Fibroblast of lung (primary cell): ENCODE measurements around the gene C6orf132. TPM values are rescaled to one million over a fixed set of nuclear protein-coding genes. Genes with fewer than 3 reads are reported as not detected.

ENCODE experiments used
- DNase-seq, 2 donors: peaks; one replicate each; pipeline versions ENCODE4 v3.0.0 to v3.0.0-alpha.2; 2010; ENCODE audit warnings: low read depth in 2 of 2
- H2AFZ ChIP-seq: 2 replicates; pipeline ENCODE4 v1.5.1; 2012; ENCODE audit warnings: low read length, control low read depth, inconsistent platforms
- H3K27ac ChIP-seq: 2 replicates; pipeline ENCODE4 v1.5.1; 2011; ENCODE audit warnings: low read length, control low read depth; ENCODE audit not compliant: insufficient read depth
- H3K27me3 ChIP-seq: 2 replicates; pipeline ENCODE4 v1.5.1; 2011; ENCODE audit warnings: mild to moderate bottlenecking, low read length; ENCODE audit not compliant: control insufficient read depth, insufficient read depth
- H3K36me3 ChIP-seq: 2 replicates; pipeline ENCODE4 v1.5.1; 2011; ENCODE audit warnings: low read length; ENCODE audit not compliant: control insufficient read depth, insufficient read depth
- H3K4me1 ChIP-seq: 2 replicates; pipeline ENCODE4 v1.5.1; 2011; ENCODE audit warnings: low read length; ENCODE audit not compliant: control insufficient read depth, insufficient read depth; ENCODE audit errors: extremely low read depth
- H3K4me2 ChIP-seq: 2 replicates; pipeline ENCODE4 v1.5.1; 2011; ENCODE audit warnings: low read length, control low read depth; ENCODE audit not compliant: insufficient read depth; ENCODE audit errors: extremely low read depth
- H3K4me3 ChIP-seq, 4 experiments: fragments of 200-600 bp in 1 of 4; sonication (generic) in 1 of 4; replicated peaks in 1 of 4; 2 replicates each; pipeline ENCODE4 v1.5.1; 2011 to 2016; ENCODE audit warnings: low read length in 4 of 4, low read depth in 3 of 4, mild to moderate bottlenecking in 3 of 4, control low read depth in 2 of 4, inconsistent platforms in 1 of 4, mixed read lengths in 1 of 4; ENCODE audit not compliant: insufficient read depth in 1 of 4; ENCODE audit errors: control extremely low read depth in 1 of 4
- H3K79me2 ChIP-seq: 2 replicates; pipeline ENCODE4 v1.5.1; 2012; ENCODE audit warnings: mild to moderate bottlenecking, low read length, inconsistent platforms; ENCODE audit not compliant: control insufficient read depth, insufficient read depth
- H3K9ac ChIP-seq: 2 replicates; pipeline ENCODE4 v1.5.1; 2011; ENCODE audit warnings: mild to moderate bottlenecking, low read length, control low read depth; ENCODE audit not compliant: insufficient read depth
- H3K9me3 ChIP-seq: 2 replicates; pipeline ENCODE4 v1.5.1; 2012; ENCODE audit warnings: low read depth, low read length; ENCODE audit not compliant: control insufficient read depth, insufficient read depth
- H4K20me1 ChIP-seq: 2 replicates; pipeline ENCODE4 v1.5.1; 2011; ENCODE audit warnings: low read length; ENCODE audit not compliant: control insufficient read depth, insufficient read depth; ENCODE audit errors: extremely low read depth
- EZH2 ChIP-seq: IDR thresholded peaks from 2 replicates; pipeline ENCODE4 v1.5.1; 2012; ENCODE audit warnings: low read length, control low read depth, mild to moderate bottlenecking; ENCODE audit errors: missing control alignments
- polyA plus RNA-seq, 2 donors: library from polyadenylated mRNA; depleted of rRNA in 1 of 2; stranded (reverse) in 1 of 2; unstranded in 1 of 2; fragments of >200 nt; gene quantifications; 2 replicates each; pipeline ENCODE4 v1.2.1, GENCODE V29; 2011 to 2012; ENCODE audit warnings: missing spikeins in 1 of 2
- total RNA-seq: library from RNA; depleted of rRNA; stranded (reverse); fragments of >200 nt; gene quantifications from 2 replicates; pipeline ENCODE4 v1.2.1, GENCODE V29; 2014
- TF ChIP-seq, protein P1 (sequence below), 2 donors: IDR thresholded peaks in 1 of 2; conservative IDR thresholded peaks in 1 of 2; 1 replicate in 1 of 2; 2 replicates in 1 of 2; pipeline ENCODE4 v1.5.1; 2011 to 2012; ENCODE audit warnings: low read length in 2 of 2, control low read depth in 1 of 2, inconsistent platforms in 1 of 2, low read depth in 1 of 2, mild to moderate bottlenecking in 1 of 2

Gene C6orf132
- total and polyA plus RNA-seq, 2 donors (not counting 1 experiment from before 2014, with no cell fraction given): 0.87 to 1.2 TPM

DNA sequence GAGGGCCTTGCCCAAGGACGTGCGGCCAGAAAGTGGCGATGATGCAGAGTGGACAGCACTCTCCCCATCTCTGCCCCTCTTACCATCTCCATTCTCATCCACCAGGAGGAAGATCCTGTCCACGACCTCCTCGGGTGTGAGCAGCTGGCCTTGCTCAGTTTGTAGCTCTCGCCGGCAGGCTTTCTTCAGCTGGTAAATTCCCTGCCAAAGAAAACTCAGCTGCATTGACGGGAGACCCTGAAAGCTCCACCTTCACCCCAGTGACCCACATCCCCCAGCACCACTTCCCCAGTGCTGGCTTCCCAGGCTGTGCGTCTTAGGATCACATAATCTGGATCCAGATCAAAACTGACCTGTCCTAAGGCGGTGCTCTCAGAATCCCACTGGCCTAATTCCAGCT, 43.2 kb upstream of the C6orf132 start:
- no peak overlapping the region for H3K9ac ChIP-seq
- H3K9me3 ChIP-seq: no peaks in the 10 kb centered on the region
- no peaks in the 10 kb centered on the region for H3K36me3 ChIP-seq
- H3K4me3 ChIP-seq: no peak overlapping the region
- no peaks in the 10 kb centered on the region for H4K20me1 ChIP-seq
- H3K79me2 ChIP-seq: no peaks in the 10 kb centered on the region
- H2AFZ ChIP-seq: no peak overlapping the region
- TF ChIP-seq EZH2: no peak
- TF ChIP-seq, protein P1, sequence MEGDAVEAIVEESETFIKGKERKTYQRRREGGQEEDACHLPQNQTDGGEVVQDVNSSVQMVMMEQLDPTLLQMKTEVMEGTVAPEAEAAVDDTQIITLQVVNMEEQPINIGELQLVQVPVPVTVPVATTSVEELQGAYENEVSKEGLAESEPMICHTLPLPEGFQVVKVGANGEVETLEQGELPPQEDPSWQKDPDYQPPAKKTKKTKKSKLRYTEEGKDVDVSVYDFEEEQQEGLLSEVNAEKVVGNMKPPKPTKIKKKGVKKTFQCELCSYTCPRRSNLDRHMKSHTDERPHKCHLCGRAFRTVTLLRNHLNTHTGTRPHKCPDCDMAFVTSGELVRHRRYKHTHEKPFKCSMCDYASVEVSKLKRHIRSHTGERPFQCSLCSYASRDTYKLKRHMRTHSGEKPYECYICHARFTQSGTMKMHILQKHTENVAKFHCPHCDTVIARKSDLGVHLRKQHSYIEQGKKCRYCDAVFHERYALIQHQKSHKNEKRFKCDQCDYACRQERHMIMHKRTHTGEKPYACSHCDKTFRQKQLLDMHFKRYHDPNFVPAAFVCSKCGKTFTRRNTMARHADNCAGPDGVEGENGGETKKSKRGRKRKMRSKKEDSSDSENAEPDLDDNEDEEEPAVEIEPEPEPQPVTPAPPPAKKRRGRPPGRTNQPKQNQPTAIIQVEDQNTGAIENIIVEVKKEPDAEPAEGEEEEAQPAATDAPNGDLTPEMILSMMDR (conservative IDR thresholded peaks at IDR 0.05 in 1 of 2, IDR thresholded peaks at IDR 0.05 in 1 of 2; ENCODE audit: low read depth in 1 of 2, low read length in 2 of 2): no peak
- H3K4me2 ChIP-seq: no peak overlapping the region
- peaks cover 2% of the 10 kb centered on the region for H3K27me3 ChIP-seq
- peak in 1 of 2 donors; percentile 82 for DNase-seq
- H3K4me1 ChIP-seq: peaks cover 1% of the 10 kb centered on the region
- H3K27ac ChIP-seq: no peak overlapping the region

DNA sequence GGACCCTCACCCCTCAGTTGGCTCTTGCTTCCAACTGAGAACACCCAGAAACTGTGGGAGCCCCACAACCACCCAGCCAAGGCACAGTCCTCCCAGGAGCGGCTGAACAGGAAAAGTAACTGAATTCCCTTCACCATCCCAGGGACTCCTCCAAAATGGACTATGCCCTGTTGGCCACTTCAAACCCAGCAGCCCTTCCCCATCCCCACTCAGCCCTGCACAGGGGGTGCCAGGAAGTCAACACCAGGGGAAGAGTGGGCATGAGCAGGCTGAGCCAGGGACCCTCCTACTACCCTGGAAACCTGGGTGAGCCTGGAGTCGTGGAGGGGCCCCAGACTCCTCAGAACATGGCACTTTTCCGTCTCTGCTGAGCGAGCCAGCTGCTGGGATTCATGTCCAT, 42.1 kb upstream of the C6orf132 start:
- no peaks in the 10 kb centered on the region for H3K4me1 ChIP-seq

DNA sequence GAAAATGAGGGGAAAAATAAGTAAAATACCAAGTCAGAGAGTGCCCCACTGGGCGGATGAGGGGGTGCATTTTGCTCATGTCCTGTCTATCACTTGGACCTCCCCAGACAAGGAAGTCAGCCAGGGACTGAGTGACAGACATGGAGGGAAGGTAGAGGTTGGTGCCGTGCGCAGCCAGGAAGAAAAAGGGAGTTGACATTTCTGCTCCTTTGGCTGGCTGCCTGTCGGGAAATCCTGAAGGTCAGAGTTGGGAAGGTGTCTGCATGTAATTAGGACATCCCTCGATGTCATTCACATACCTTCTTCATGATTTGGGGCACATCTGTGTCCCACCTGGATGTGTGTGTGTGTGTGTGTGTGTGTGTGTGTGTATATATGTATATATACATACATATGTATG, 39.7 kb upstream of the C6orf132 start:
- Histone ChIP-seq H4K20me1 (no peaks in the 10 kb centered on the region), H3K27ac (no peak overlapping the region), H3K4me1 (no peaks in the 10 kb centered on the region), H3K4me2 (no peak overlapping the region), H3K9me3 (no peaks in the 10 kb centered on the region), H3K9ac (no peak overlapping the region), H3K36me3 (no peaks in the 10 kb centered on the region), H3K27me3 (peaks cover 2% of the 10 kb centered on the region), H3K4me3 (no peak overlapping the region), H2AFZ (no peak overlapping the region), H3K79me2 (no peaks in the 10 kb centered on the region)
- no peak for TF ChIP-seq EZH2
- TF ChIP-seq, protein P1 (conservative IDR thresholded peaks at IDR 0.05 in 1 of 2, IDR thresholded peaks at IDR 0.05 in 1 of 2; ENCODE audit: low read depth in 1 of 2, low read length in 2 of 2): no peak
- DNase-seq: no peak

More for the DNA sequence above, 42.1 kb upstream of the C6orf132 start:
- H3K4me2 ChIP-seq: no peak overlapping the region
- H3K27ac ChIP-seq: no peak overlapping the region
- TF ChIP-seq, protein P1 (conservative IDR thresholded peaks at IDR 0.05 in 1 of 2, IDR thresholded peaks at IDR 0.05 in 1 of 2; ENCODE audit: low read depth in 1 of 2, low read length in 2 of 2): no peak
- TF ChIP-seq EZH2: no peak
- no peak for DNase-seq
- H3K4me3 ChIP-seq: no peak overlapping the region
- H3K36me3 ChIP-seq: no peaks in the 10 kb centered on the region
- no peaks in the 10 kb centered on the region for H3K9me3 ChIP-seq
- H2AFZ ChIP-seq: no peak overlapping the region
- H3K79me2 ChIP-seq: no peaks in the 10 kb centered on the region
- H3K27me3 ChIP-seq: peaks cover 2% of the 10 kb centered on the region
- H4K20me1 ChIP-seq: no peaks in the 10 kb centered on the region
- no peak overlapping the region for H3K9ac ChIP-seq
